GM12872 (cell line): ENCODE measurements around the gene POLR2L.

Source experiments
- TF ChIP-seq, protein P1 (sequence below): IDR thresholded peaks from 3 replicates; pipeline ENCODE4 v1.5.1; 2011; ENCODE audit warnings: low read depth, mild to moderate bottlenecking, low read length, moderate library complexity; ENCODE audit not compliant: insufficient read depth

POLR2L gene

DNA sequence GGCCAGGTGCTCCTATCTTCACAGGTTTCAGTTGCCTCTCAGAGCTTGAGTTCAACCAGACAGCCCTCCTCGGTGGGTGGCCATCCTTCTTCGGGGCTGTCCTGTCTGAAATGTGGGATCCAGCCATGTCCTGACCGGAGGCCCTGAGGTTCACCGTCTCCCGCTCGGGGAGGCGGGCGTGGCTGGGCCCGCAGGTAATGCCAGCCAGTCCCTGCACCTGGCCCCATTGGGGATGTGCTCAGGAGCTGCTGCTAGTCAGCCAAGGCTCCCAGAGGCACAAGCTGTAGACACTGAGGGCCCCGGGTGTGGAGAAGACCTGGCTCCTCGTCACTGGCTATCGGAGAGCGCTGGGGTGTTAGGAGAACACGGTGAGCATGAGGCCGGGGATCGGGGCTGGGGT, 32.9 kb upstream of the POLR2L start:
- TF ChIP-seq, protein P1, sequence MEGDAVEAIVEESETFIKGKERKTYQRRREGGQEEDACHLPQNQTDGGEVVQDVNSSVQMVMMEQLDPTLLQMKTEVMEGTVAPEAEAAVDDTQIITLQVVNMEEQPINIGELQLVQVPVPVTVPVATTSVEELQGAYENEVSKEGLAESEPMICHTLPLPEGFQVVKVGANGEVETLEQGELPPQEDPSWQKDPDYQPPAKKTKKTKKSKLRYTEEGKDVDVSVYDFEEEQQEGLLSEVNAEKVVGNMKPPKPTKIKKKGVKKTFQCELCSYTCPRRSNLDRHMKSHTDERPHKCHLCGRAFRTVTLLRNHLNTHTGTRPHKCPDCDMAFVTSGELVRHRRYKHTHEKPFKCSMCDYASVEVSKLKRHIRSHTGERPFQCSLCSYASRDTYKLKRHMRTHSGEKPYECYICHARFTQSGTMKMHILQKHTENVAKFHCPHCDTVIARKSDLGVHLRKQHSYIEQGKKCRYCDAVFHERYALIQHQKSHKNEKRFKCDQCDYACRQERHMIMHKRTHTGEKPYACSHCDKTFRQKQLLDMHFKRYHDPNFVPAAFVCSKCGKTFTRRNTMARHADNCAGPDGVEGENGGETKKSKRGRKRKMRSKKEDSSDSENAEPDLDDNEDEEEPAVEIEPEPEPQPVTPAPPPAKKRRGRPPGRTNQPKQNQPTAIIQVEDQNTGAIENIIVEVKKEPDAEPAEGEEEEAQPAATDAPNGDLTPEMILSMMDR, result no peak

DNA sequence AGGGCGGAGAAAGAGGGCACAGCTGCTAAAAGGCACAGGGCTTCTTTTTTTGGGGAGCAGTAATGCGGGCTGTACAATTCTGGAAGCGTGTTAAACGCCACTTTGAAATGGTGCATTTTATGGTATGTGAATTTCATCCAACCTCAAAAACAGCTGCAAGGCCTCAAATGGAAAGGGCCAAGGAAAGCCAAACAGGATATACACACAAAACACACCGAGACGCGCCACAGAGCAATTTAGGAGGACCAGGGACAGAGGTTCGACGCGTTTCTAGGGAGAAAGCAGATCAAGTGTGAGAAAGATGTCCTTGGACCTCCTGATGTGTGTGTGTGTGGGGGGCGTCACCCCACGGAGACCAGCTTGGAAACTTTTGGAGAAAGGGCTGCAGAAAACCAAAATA, 31.4 kb upstream of the POLR2L start:
- TF ChIP-seq, protein P1, result no peak

DNA sequence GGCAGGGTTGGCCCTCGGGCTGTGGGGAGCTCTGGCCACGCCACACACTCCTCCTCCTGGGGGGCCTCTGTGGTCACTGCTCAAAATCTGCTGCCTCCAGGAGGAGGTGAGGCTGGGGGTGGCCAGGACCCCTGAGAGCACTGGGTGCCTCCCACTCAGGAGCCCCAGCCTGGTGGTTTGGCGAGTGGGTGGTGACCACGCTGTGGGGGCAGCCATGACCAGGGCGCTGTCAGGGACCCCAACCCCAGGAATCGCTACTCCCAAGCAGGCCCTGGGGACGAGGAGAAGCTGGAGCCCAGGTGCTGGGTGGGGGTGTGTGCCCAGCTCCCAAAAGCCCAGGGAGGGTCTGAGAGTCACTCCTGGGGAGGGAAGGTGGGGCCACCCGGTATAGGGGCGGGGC, 30.5 kb upstream of the POLR2L start:
- TF ChIP-seq, protein P1, result no peak

DNA sequence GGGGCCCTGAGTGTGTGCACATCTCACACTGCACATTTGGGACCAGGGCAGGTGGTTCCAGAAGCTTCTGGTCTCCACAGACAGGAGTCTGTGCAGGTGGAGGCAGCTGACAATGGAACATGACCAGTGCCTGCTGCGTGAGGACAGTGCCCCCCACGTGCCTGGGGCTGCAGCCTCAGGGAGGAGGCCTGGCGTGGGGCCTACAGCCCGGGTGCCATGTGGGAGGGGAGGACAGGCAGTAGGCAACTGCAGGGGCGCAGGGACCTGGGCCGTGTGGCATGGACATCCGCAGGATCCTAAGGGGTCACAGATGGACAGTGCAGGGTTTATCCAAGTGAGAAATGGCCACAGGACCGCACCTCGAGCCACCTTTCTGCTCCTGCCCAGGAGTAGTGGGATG, 29.1 kb upstream of the POLR2L start:
- TF ChIP-seq, protein P1, result no peak

DNA sequence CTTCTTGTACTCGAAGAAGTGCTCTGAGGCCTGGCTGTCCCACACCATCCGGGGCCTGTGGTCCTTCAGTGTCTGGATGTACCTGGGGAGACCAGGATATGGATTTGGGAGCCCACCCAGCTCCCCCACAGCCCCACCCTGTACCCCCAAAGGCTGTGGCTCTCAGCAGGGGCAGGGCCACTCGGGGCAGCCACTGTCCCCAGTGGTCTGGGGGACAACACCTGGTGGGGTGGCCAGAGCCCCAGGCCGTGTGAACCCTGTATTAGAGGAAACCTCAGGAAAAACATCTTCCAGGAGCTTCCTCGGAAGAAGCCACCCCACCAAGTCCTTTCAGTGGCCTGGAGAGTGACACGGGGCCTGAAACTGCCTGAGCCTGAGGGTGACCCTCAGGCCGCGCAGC, 28.1 kb upstream of the POLR2L start:
- TF ChIP-seq, protein P1, result no peak

DNA sequence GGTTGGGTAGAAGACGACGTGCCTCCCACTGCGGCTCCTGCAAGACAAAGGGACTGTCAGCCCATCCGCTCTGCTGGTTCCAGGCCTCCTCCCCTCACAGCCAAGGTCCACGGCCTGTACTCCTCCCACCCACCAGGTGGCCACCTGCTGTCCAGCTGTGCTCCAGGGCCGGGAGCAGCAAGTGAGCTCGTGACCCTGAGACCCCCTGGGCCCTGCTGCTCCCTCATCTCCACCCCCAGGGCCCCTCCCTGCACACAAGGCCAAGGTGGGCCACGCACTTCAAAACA, 27.7 kb upstream of the POLR2L start:
- TF ChIP-seq, protein P1, result no peak

DNA sequence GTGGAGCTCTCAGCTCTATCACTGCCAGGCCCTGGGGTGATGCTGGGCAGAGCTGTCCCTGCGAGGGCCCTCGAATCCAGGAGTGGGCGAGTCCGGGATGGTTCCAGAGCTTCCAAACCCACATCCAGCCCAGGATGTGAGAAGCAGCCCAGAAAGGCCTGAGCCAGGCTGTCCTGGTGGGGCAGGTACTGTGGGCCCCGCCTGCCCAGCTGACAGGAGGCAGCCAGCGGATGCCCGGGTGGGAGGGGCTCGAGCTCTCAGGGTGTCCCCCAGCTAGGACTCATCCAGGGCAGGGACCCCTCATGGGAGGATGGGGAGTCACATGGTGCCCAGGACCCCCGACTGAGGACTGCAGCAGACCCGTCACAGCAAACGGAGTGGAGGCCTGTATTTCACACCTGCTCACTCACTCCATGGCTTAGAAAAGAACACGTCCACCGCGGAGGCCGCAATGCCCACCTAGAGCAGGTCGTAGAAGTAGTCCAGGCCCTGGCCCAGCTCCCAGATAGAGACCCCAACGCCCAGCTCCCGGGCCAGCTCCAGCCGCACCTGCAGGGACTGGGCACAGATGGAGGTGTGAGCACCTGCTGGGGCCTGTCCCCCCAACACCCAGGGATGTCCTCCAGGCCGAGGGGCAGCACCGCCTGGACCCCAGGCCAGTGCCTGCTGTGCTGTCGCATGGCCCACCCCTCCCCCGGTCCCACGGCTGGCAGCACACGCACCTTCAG, 27.2 kb upstream of the POLR2L start:
- TF ChIP-seq, protein P1, result no peak
